ENCODE data around the gene CLTA. TPM values are rescaled to one million over a fixed set of nuclear protein-coding genes. Genes with fewer than 3 reads are reported as not detected.

Gene CLTA
- total and polyA plus RNA-seq, 2 experiments from 2014 or later = 218 to 240 TPM

- Histone ChIP-seq H3K9me2 (ENCODE audit: insufficient read depth) (no peaks in the 10 kb centered on the region), H3K79me2 (ENCODE audit: insufficient read depth) (no peaks in the 10 kb centered on the region), H3F3A (ENCODE audit: insufficient read depth) (peaks cover 39% of the 10 kb centered on the region; the same call in 1 of the 2 replicates), H3K4me1 (ENCODE audit: insufficient read depth) (peaks cover 43% of the 10 kb centered on the region), H4K20me1 (ENCODE audit: insufficient read depth) (no peaks in the 10 kb centered on the region), H2AFZ (no peak overlapping the region), H3K4me3 (no peak overlapping the region), H3K27ac (peak overlapping the region; percentile 72; the same call in 1 of the 2 replicates), H3K9me3 (ENCODE audit: low read depth) (no peaks in the 10 kb centered on the region), H3K9ac (no peak overlapping the region), H3K27me3 (replicated peaks; ENCODE audit: insufficient read depth) (no peaks in the 10 kb centered on the region), H3K36me3 (ENCODE audit: low read depth) (no peaks in the 10 kb centered on the region), H3K4me2 (ENCODE audit: unreplicated experiment) (no peak overlapping the region)
- TF ChIP-seq EZH2 (IDR thresholded peaks at IDR 0.05; ENCODE audit: insufficient read depth, poor library complexity, severe bottlenecking) (no peak), EZH2phosphoT487 (IDR thresholded peaks at IDR 0.05; ENCODE audit: insufficient read depth, low read depth) (no peak)
- in situ Hi-C loops (cut with MboI) = no loop called here
- DNase-seq = no peak
- 54 to 56% methylated on average over 5 to 6 of the region's 6 CpGs for WGBS, 2 experiments (ENCODE audit: low coverage in 1 of 2, low lambda C conversion rate in 2 of 2, missing lambda C conversion rate in 2 of 2)
Observed at GRCh38 chr9:36164372-36164771, 26.3 kb upstream of the CLTA start.

- TF ChIP-seq EZH2 (IDR thresholded peaks at IDR 0.05; ENCODE audit: insufficient read depth, poor library complexity, severe bottlenecking) (no peak), EZH2phosphoT487 (IDR thresholded peaks at IDR 0.05; ENCODE audit: insufficient read depth, low read depth) (no peak)
- Histone ChIP-seq H3K79me2 (ENCODE audit: insufficient read depth) (no peaks in the 10 kb centered on the region), H2AFZ (no peak overlapping the region), H3K9me2 (ENCODE audit: insufficient read depth) (no peaks in the 10 kb centered on the region), H3K27ac (peak overlapping the region; percentile 34; the same call in 1 of the 2 replicates), H3K9me3 (ENCODE audit: low read depth) (no peaks in the 10 kb centered on the region), H3K9ac (no peak overlapping the region), H3K4me2 (ENCODE audit: unreplicated experiment) (no peak overlapping the region), H3K4me1 (ENCODE audit: insufficient read depth) (peaks cover 42% of the 10 kb centered on the region), H4K20me1 (ENCODE audit: insufficient read depth) (no peaks in the 10 kb centered on the region), H3F3A (ENCODE audit: insufficient read depth) (peaks cover 35% of the 10 kb centered on the region; the same call in 1 of the 2 replicates), H3K4me3 (no peak overlapping the region), H3K36me3 (ENCODE audit: low read depth) (no peaks in the 10 kb centered on the region), H3K27me3 (replicated peaks; ENCODE audit: insufficient read depth) (no peaks in the 10 kb centered on the region)
- in situ Hi-C loops (cut with MboI) = no loop called here
- peak; percentile 17 for DNase-seq
- WGBS, 2 experiments (ENCODE audit: low coverage in 1 of 2, low lambda C conversion rate in 2 of 2, missing lambda C conversion rate in 2 of 2) = 54 to 58% methylated on average over 3 of the region's 3 CpGs
Observed at GRCh38 chr9:36164989-36165388, 25.7 kb upstream of the CLTA start.

GRCh38 chr9:36165826-36166167 lies 24.9 kb upstream of the CLTA start:
- H3K27me3 ChIP-seq (replicated peaks; ENCODE audit: insufficient read depth) = no peaks in the 10 kb centered on the region
- peak overlapping the region; percentile 34 for H3K27ac ChIP-seq
- H3K9me2 ChIP-seq (ENCODE audit: insufficient read depth) = no peaks in the 10 kb centered on the region
- H3K36me3 ChIP-seq (ENCODE audit: low read depth) = no peaks in the 10 kb centered on the region
- H3K9ac ChIP-seq = peak overlapping the region; percentile 66
- in situ Hi-C loops (cut with MboI) = no loop called here
- H3K4me1 ChIP-seq (ENCODE audit: insufficient read depth) = peaks cover 41% of the 10 kb centered on the region
- no peaks in the 10 kb centered on the region for H3K79me2 ChIP-seq (ENCODE audit: insufficient read depth)
- H3K9me3 ChIP-seq (ENCODE audit: low read depth) = no peaks in the 10 kb centered on the region
- peak overlapping the region; percentile 87 for H3K4me2 ChIP-seq (ENCODE audit: unreplicated experiment)
- no peaks in the 10 kb centered on the region for H4K20me1 ChIP-seq (ENCODE audit: insufficient read depth)
- DNase-seq = peak; percentile 83
- H3F3A ChIP-seq (ENCODE audit: insufficient read depth) = peaks cover 35% of the 10 kb centered on the region; the same call in 1 of the 2 replicates
- 2 to 6% methylated on average over 10 to 12 of the region's 12 CpGs for WGBS, 2 experiments (ENCODE audit: low coverage in 1 of 2, low lambda C conversion rate in 2 of 2, missing lambda C conversion rate in 2 of 2)
- TF ChIP-seq EZH2 (IDR thresholded peaks at IDR 0.05; ENCODE audit: insufficient read depth, poor library complexity, severe bottlenecking) (no peak), EZH2phosphoT487 (IDR thresholded peaks at IDR 0.05; ENCODE audit: insufficient read depth, low read depth) (no peak)
- peak overlapping the region; percentile 86 for H2AFZ ChIP-seq
- peak overlapping the region; percentile 79 for H3K4me3 ChIP-seq

- no peaks in the 10 kb centered on the region for H3K9me3 ChIP-seq (ENCODE audit: low read depth)
- 1% methylated on average over 50 to 58 of the region's 58 CpGs for WGBS, 2 experiments (ENCODE audit: low coverage in 1 of 2, low lambda C conversion rate in 2 of 2, missing lambda C conversion rate in 2 of 2)
- H3K9ac ChIP-seq = peak overlapping the region; percentile 66
- peak; percentile 92 for DNase-seq
- peaks cover 36% of the 10 kb centered on the region for H3K4me1 ChIP-seq (ENCODE audit: insufficient read depth)
- in situ Hi-C loops (cut with MboI) = no loop called here
- no peaks in the 10 kb centered on the region for H3K9me2 ChIP-seq (ENCODE audit: insufficient read depth)
- no peaks in the 10 kb centered on the region for H3K27me3 ChIP-seq (replicated peaks; ENCODE audit: insufficient read depth)
- no peaks in the 10 kb centered on the region for H4K20me1 ChIP-seq (ENCODE audit: insufficient read depth)
- TF ChIP-seq EZH2phosphoT487 (IDR thresholded peaks at IDR 0.05; ENCODE audit: insufficient read depth, low read depth) = no peak
- TF ChIP-seq EZH2 (IDR thresholded peaks at IDR 0.05; ENCODE audit: insufficient read depth, poor library complexity, severe bottlenecking) = no peak
- peak overlapping the region; percentile 87 for H3K4me2 ChIP-seq (ENCODE audit: unreplicated experiment)
- H2AFZ ChIP-seq = peak overlapping the region; percentile 86
- H3K27ac ChIP-seq = peak overlapping the region; percentile 34
- H3K4me3 ChIP-seq = peak overlapping the region; percentile 79
- peaks cover 30% of the 10 kb centered on the region; the same call in 1 of the 2 replicates for H3F3A ChIP-seq (ENCODE audit: insufficient read depth)
- no peaks in the 10 kb centered on the region for H3K36me3 ChIP-seq (ENCODE audit: low read depth)
- H3K79me2 ChIP-seq (ENCODE audit: insufficient read depth) = no peaks in the 10 kb centered on the region
Observed at GRCh38 chr9:36166168-36166927, 24.4 kb upstream of the CLTA start.
